HG02571 (cell line): ENCODE measurements around the gene NOP9.
A peak's percentile ranks its signal among the peaks of the same experiment; 100 is the strongest.

Source experiments
- ATAC-seq: cut with Tn5 transposase; IDR thresholded peaks from one replicate; pipeline ENCODE4 v1.9.1; 2021; ENCODE audit warnings: mild to moderate bottlenecking, moderate library complexity; ENCODE audit not compliant: unreplicated experiment

Gene NOP9, protein sequence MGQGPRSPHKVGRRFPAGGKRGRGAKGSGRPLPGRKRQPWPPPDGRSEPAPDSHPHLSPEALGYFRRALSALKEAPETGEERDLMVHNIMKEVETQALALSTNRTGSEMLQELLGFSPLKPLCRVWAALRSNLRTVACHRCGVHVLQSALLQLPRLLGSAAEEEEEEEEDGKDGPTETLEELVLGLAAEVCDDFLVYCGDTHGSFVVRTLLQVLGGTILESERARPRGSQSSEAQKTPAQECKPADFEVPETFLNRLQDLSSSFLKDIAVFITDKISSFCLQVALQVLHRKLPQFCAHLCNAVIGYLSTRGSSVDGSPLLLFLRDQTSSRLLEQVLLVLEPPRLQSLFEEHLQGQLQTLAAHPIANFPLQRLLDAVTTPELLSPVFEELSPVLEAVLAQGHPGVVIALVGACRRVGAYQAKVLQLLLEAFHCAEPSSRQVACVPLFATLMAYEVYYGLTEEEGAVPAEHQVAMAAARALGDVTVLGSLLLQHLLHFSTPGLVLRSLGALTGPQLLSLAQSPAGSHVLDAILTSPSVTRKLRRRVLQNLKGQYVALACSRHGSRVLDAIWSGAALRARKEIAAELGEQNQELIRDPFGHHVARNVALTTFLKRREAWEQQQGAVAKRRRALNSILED

DNA sequence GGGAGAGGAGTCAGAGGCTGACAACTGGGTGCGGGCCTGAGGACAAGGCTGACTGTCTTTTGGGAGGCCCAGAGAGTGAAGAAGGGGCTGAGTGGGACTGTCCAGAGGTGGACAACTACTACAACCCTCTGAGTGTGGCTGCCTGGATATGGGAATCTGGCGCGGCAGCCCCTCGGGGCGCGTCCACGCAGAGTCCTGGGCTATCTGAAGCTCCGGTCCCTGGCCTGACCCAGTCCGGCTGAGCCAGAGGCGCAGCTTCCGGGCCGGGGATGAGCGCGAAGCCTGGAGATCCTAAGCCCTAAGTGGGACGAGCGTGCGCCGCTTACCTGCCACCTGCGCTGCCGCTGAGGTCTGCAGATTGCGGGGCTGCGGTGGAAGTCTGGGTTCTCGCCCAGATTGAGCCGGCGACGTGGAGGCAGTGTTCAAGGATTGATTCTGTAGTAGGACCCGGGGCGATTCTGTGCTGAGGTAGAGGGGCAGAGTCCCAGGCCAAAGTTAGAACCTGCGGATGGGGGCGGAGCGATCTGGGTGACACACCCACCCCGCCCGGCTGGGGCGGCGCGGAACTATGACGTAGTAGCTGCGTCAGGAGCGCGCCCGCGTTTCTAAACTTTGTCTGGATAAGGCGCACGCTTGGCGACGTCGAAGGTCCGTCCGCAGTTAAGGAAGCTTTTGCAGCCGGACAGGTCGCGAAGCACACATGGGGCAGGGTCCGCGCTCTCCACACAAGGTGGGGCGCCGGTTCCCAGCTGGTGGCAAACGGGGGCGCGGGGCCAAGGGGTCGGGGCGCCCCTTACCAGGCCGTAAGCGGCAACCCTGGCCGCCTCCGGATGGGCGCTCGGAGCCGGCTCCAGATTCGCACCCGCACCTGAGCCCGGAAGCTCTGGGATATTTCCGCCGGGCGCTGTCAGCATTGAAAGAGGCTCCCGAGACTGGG, at the start of gene NOP9, which contains the start of gene DHRS1:
NOP9 (plus strand) TSS at position 596 of the 937 bp plus-strand sequence; CDS start at position 701, 105 bp downstream.
DHRS1 (minus strand) TSS at position 526 of the 937 bp plus-strand sequence. CDS start 674 bp downstream, outside the sequence.
- peak; percentile 59 for ATAC-seq

DNA sequence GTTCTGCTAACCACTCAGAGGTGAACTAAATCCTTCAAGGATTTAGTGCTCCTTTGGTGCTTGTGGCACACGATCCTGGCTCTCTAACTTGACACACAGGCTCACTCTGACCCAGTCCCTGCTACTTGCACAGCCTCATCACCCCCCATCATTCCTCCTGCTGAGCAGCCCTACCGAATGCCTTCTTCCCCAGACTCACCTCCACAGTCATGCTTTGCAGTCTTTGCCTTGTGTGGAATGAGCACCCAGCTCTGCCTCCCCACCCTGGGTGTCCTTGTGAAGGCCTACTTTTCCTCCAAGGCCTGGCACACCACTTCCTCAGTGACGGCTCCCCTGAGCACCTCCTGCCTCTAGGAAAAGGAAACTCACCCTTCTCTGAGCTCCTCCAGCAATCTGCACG, 49.3 kb upstream of the NOP9 start:
- ATAC-seq, result no peak

DNA sequence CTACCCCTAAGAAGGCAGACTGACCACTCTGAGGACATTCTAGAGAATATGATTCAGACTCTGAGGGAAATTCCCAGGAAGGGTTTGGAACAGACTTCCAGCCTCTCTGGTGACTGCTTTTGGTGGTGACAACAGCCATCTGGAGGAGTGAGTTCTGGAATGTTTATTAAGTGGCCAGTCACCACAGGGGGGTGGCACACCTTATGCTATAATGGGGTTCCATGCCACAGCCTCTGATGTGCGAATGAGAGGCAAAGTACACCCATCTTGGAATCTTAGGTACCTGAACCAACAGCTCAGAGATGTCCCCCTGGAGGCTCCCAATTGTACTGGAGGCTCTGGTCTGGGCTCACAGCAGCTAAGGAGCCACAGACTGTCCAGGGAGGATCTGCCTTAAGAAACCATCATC, 47.8 kb upstream of the NOP9 start:
- no peak for ATAC-seq

DNA sequence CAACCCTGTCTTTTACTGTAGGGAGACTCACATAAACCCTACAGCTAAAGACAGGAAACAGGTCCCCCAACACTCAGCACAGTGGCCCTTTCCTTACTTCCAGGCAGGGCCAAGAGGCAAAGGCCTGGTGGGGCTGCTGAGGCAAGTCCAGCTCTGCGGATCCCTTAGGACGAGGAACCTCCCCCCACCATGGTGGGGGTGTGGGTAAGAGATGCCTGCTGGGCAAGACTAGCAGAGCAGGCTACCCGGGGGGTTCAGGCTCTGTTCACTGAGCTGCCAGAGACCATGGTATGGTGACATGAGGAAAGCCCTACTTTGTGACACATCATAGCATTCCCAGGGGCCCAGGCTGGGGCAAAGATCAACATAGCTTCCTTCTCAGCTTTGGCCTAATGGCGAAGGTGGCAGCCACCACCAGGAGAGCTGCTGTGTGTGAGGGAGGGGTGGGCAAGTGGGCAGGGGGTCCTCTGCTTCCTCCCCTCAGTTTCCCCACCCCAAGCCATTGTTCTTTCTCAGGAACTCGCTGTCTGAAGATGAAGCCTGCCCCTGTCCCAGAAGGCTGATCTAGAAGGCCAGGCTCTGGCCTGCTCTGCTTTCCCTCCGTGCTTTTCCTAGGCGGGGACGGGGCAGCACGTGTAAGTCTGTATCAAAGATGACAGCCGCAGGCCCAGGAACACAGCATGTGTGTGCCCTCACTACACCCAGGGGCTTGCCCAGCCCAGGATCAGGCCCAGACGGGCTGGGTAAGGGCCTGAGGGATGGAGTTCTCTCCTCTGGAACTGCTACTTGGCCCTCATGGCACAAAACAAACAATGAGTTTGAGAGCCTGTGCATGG, 47.1 kb upstream of the NOP9 start:
- ATAC-seq, result no peak

DNA sequence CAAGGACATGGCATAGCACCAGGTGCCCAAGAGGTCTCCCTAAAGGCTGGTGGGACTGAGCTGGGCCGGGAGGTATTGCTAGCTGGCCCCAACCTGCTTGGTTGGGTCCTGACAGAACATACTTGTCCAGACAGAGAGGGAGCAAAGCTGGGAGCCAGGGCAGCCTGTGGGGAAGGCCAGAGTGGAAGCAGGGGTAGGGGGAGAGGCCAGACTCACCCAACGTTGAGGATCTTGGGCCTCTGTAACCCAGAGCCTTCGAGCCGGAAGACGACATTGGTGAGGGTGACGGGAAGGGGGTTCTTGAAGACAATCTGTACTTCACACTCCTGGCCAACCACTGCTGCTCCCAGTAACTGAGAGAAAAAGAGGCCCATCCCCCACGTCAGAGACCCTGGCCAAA, 45.7 kb upstream of the NOP9 start:
- no peak for ATAC-seq

DNA sequence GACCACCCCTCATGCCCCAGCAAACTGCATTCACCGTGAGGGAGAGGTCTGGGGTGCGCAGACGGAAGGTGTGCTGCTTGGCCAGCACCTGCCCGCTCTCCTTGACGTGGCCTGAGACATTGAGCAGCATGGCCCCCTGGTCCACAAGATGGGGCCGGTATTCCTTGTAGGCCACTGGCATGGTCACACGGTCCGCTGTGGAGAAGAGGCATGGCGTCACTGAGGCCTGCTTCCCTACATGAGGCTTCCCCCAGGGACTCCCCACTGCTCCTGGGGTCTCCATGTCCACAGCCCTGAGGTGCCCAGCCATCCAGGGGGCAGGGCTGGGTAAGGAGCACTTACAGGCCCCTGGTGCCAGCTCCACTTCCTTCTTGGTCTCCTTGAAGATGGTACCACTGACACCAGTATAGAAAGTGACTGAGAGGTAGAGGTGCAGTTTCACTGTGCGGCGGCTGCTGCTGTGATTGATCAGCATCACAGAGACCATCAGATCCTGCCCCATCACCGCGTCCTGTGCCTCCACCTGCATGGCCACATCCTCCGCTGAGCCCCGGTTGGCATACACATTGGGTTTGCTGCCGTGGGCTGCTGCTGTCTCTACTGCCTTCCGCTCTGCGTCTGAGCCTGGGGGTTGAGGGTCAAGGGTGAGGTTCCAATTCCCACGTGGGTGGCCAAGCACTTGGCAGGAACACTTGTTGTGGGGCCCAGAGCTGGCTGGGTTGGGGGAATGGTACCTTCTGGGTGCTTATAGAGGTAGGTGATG, 44.8 kb upstream of the NOP9 start:
- no peak for ATAC-seq

DNA sequence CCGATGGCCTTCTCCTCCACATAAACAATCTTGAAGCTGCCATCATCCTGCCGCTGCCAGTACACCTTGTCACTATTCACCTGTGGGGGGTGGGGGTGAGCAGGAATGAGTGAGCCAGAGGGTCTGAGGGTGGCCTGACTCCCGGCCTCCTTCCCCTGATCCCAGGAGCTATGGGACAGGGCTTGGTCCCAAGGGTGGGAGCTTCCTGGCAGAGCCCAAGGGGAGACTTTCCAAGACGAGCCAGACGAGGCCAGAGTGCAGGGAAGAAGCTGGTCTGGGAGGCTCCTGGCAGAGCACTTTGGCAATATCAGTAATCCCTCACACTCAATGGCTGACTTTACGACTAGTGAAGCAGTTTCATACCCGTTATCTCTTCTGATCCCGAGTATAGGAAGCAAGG, 44.2 kb upstream of the NOP9 start:
- ATAC-seq, result no peak

DNA sequence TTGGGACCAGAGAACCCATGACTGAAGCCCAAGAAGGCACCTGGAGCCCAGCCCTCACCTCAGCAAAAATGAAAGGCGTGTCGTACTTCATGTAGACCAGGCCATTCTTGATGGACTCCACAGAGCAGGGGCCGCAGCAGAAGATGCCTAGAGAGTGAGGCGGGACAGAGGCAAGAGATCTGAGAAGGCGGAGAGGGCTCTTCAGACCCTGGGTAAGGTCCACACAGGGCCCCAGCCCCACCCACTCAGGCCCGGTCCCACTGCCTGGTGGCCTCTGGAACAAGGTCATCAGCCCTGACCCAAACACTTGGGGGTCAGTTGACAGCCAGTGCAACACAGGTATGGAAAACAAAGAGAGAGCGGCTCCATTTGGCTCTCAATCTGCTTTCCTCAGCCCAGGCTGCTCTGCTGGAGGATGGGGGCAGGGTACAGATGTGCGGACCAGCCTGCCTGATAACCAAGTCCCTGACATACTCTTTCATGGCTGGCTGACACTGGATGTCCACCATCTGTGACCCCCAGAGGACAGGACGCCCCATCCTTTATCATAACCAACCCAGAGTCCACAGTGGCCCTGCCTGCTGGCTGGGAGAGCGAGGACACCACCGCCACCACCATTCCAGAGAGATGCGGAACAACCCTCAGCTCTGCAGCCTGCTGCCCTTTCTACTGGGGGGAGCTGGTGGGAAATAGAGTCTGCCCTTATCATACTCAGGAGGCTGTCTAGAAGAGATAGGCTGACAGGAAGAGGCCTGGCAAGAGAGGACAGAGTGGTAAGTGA, 43.5 kb upstream of the NOP9 start:
- no peak for ATAC-seq

DNA sequence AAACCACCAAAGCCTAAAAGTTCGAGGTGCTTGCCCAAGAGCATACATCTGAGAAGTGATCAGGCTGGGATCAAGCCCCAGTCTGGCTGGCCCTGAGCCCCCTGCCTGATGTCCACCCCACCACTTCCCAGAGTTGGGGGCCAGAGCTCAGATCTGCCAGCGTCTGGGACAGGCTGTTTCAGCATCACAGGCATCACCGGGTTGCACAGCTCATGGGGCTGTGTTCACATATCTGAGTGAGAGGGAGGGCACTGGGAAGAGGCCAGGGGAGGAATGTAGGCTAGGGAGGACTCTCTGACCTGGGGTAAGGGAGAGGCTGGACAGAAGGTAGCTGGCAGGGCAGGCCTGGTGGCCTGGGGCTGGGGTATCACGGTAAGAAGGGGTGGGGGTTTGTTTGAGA, 42.7 kb upstream of the NOP9 start:
- no peak for ATAC-seq

DNA sequence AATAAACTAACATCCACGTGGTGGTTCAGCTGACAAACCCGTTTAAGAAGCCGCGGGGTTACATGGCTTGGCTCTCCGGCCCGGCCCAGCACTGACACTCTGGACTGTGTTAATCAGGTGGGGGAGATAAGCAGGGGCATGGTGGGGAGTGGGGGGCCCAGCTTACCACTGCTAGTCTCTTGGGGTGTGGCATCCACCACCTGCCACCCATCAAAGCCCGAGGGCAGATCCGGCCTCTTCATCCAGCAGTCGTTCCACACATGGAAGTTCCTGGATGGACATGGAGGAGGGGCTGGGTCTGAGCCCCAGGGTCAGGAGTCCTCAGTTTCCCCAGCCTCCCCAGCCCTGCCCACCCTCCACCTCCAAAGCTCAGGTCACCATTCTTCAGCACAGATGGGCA, 41.5 kb upstream of the NOP9 start:
- no peak for ATAC-seq

DNA sequence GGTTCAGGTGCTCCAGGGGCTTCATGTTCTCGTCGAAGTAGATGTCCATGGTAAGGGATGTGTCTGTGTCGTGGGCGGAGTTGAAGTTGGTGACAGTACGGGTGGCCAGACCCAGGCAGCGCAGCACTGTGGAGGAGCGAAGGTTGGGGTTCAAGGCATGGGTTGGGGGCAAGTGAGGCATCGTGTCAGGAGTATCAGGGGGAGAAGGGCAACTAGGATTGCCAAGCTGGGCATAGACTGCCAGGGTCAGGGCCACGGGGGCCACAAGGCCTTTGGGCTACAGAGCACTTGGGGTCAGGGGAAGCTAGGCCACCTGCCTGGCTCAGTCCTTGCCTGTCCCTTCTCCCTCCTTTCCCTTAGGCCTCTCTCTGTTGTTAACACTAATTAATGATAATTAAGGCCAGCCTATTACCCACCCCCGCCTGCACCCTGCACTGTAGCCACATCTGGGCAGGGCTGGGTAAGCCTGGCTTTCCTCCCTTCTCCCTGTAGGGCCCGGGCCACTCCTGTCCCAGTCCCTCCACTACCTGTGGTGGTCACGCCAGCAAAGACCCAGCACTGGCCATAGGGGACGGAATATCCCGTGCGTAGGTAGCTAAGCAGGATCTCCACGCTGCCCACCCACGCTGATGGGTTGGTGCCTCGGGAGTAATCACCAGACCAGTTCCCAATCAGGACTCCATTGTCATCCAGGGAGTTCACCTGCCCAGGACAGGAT, 40.9 kb upstream of the NOP9 start:
- ATAC-seq, result no peak

DNA sequence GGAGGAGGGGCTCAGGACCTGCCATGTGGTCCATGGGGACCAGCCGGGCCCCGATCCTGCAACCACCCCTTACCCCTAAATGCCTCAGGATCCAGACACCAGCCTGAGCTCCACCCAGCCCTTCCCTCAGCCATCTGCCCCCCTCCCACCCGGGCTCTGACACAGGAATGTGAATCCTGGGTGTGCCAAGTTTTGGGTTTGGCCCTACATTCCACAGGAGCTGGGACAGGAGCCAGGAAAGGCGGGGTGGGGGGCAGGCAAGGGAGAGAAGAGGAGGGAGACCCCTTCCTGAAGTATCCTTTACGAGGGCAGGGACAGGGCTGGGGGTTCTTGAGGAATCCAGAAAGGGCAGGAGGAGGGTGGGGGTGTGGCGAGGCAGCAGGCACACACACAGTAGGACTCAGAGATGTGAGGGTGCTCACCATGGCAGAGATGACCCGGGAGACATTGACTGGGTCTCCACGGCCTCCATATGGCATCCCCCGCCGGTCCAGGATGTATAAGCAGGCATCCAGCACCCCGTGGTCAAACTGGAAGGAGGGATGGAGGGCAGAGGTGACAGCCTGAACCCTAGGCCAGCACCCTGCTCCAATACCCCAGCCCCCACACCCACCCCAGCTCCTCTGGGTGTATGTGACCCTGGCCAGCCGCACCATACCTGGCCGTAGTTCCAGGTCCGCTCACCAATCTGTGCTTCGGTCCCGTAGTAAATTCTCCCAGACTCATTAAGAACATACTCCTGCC, 40.2 kb upstream of the NOP9 start:
- no peak for ATAC-seq

DNA sequence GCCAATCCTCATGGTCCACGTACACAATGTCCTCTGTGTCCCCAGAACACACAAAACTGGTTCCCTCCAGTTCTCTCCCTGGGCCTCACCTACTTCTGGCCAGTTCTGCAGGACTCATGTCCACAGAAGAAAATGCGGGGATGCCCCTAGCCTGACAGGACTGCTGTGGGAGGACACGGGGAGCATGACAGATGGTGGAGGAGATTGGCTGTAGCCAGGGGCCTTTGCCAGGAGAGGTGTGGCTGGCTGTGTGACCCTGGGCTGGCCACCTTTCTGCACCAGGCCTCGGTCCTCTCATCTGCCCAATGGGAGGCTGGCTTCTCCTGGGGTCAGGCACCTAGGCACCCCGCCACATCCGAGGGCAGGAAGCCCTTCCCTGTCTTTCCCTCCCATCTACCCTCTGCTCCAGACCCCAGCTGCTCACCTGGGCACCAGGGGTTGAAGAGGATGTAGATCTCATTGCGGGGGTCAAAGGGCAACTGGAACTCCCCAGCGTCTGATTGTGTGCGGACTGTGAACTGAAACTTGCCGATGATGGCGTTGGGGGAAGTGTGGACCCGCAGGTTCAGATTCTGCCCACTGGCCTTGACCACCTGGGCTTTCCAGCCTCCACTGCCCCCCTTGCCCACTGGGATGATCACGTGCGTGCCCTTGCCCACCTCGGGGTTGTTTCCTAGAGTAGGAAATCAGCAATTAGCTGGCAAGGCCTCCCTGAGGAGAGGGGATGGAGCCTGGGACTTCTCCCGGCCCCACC, 39.4 kb upstream of the NOP9 start:
- ATAC-seq, result no peak

DNA sequence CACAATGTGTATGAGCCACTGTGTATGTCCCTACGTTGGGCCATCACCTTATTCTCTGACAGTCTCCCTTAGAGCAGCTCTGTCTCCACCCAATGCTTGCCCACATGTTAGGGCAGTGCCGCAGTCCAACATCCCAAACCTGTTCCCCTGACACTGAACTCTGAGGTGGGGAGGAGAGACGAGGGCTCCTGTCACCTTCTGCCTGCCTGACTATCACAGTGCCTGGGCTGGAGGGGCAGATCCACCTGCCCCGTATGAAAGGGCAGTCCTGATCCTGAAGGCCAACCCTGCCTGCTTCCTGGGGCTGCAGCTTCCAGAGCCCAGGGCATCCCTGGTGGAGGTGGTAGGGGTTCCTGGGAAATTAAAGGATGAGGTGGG, 38.9 kb upstream of the NOP9 start:
- no peak for ATAC-seq

DNA sequence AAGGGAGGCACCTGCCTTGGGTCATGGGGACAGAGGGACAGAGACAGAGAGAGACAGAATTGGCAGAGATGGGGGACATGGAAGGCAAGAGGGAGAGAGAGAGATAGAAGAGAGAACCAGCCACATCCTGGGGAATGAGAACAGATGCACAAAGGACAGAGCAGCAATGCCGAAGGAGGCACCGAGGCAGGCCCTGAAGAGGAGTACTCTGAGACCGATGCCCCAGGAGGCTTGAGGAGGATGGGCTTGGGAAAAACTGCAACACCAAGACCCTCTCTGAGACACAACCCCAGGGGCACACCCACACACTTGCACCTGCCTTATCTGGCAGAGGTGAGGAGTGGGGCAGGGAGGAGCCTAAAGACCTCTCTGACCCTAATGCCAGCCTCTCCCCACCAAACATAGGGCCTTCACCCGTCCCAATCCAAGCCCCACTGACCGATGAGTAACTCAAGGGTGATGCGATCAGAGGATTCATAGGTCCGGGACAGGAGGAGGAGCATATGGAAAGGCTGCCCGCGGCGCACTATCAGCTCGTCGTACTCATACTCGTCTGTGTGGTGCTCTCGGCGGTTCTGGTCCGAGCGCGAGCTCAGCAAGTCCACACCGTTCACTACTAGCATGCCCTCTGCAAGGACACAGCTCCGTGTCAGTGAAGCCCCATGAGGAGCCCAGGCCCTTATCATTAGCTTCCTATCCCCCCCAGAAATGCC, 38.2 kb upstream of the NOP9 start:
- no peak for ATAC-seq

DNA sequence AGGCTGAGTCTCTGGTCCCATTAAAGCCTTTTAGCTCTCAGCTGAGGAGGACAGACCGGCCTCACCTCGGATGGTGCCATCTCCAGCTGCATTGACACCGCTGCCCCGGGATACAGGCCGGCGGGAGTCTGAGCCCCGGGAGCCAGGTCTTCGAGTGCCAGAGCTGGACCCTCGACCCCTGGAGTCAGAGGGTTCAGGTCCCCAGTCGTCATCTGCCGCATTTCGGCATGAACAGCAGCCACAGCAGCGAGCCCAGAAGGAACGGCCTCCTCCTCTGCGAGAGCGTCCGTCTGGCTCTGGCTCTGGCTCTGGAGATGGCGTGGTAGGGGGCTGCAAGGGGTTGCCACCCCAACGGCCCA, 37.7 kb upstream of the NOP9 start:
- no peak for ATAC-seq
